DOHH2 (cell line): ENCODE measurements around the gene IGF2BP1.
"Not testable (repeated sequence)": the region's sequence is repeated elsewhere in the genome, so short reads cannot be mapped to it uniquely, and the experiment has no call there.

Source experiments
- H3F3A ChIP-seq: fragments of 200-600 bp; sonication (generic), shearing (Covaris generic); 2 replicates; pipeline ENCODE4 v1.6.0; 2016; ENCODE audit warnings: antibody characterized with exemption, mild to moderate bottlenecking; ENCODE audit not compliant: control insufficient read depth, insufficient read depth
- H3K27ac ChIP-seq: fragments of 200-600 bp; sonication (generic); 2 replicates; pipeline ENCODE4 v1.5.1; 2014; ENCODE audit warnings: low read depth, mild to moderate bottlenecking, low read length, moderate library complexity
- H3K27me3 ChIP-seq: fragments of 200-600 bp; sonication (generic); 2 replicates; pipeline ENCODE4 v1.6.1; 2014; ENCODE audit warnings: mild to moderate bottlenecking, low read length, mixed read lengths; ENCODE audit not compliant: control insufficient read depth
- H3K36me3 ChIP-seq: fragments of 200-600 bp; sonication (generic); 2 replicates; pipeline ENCODE4 v1.6.1; 2014; ENCODE audit warnings: mild to moderate bottlenecking, low read length, moderate library complexity, mixed read lengths; ENCODE audit not compliant: control insufficient read depth
- H3K4me1 ChIP-seq: fragments of 200-600 bp; sonication (generic); 2 replicates; pipeline ENCODE4 v1.6.1; 2014; ENCODE audit warnings: mild to moderate bottlenecking, low read length, mixed read lengths; ENCODE audit not compliant: control insufficient read depth
- H3K4me2 ChIP-seq: fragments of 200-600 bp; sonication (generic); 2 replicates; pipeline ENCODE4 v1.6.0; 2014; ENCODE audit warnings: mild to moderate bottlenecking, low read length, moderate library complexity
- H3K4me3 ChIP-seq: fragments of 200-600 bp; sonication (generic); 2 replicates; pipeline ENCODE4 v1.5.1; 2014; ENCODE audit warnings: mild to moderate bottlenecking, low read length, mixed read lengths
- H3K79me2 ChIP-seq: fragments of 200-600 bp; sonication (generic); 2 replicates; pipeline ENCODE4 v1.6.1; 2014; ENCODE audit warnings: mild to moderate bottlenecking, low read length, mixed read lengths; ENCODE audit not compliant: control insufficient read depth
- H3K9me2 ChIP-seq: fragments of 200-600 bp; sonication (generic); replicated peaks from 2 replicates; pipeline ENCODE4 v1.6.1; 2014; ENCODE audit warnings: mild to moderate bottlenecking, low read length, mixed read lengths; ENCODE audit not compliant: control insufficient read depth
- H3K9me3 ChIP-seq: fragments of 200-600 bp; sonication (generic); 2 replicates; pipeline ENCODE4 v1.6.1; 2014; ENCODE audit warnings: antibody characterized with exemption, low read length, mixed read lengths; ENCODE audit not compliant: control insufficient read depth, insufficient read depth
- H4K20me1 ChIP-seq: fragments of 200-600 bp; sonication (generic); 2 replicates; pipeline ENCODE4 v1.6.0; 2014; ENCODE audit warnings: low read depth, mild to moderate bottlenecking, antibody characterized with exemption, low read length, moderate library complexity; ENCODE audit not compliant: control insufficient read depth, insufficient read depth
- CTCF ChIP-seq: fragments of 200-600 bp; sonication (generic); IDR thresholded peaks from one replicate; pipeline ENCODE4 v1.5.1; 2014; ENCODE audit warnings: antibody characterized with exemption, mild to moderate bottlenecking, low read depth, low read length; ENCODE audit not compliant: poor library complexity, severe bottlenecking
- EZH2phosphoT487 ChIP-seq: fragments of 200-600 bp; sonication (generic); IDR thresholded peaks from 2 replicates; pipeline ENCODE4 v1.6.1; 2017; ENCODE audit warnings: borderline replicate concordance, mild to moderate bottlenecking, antibody characterized with exemption, low read length, moderate library complexity, mixed read lengths

IGF2BP1 gene

GRCh38 chr17:49038544-49038943 is 41.4 kb downstream of the IGF2BP1 start:
- no peaks in the 10 kb centered on the region for H3K9me3 ChIP-seq
- H3K27me3 ChIP-seq: 0 out of 2 replicates have a peak, but pooled peaks cover 3% of the 10 kb centered on the region
- TF ChIP-seq EZH2phosphoT487 (no peak), CTCF (no peak)
- H3K36me3 ChIP-seq: no peaks in the 10 kb centered on the region
- no peaks in the 10 kb centered on the region for H3K9me2 ChIP-seq
- no peak overlapping the region for H3K4me2 ChIP-seq
- no peak overlapping the region for H3K27ac ChIP-seq
- H4K20me1 ChIP-seq: no peaks in the 10 kb centered on the region
- H3F3A ChIP-seq: no peaks in the 10 kb centered on the region
- H3K79me2 ChIP-seq: no peaks in the 10 kb centered on the region
- H3K4me1 ChIP-seq: no peaks in the 10 kb centered on the region
- no peak overlapping the region for H3K4me3 ChIP-seq

GRCh38 chr17:49039518-49039917 is 42.3 kb downstream of the IGF2BP1 start:
- H3K27ac ChIP-seq, H3K79me2 ChIP-seq, H3K27me3 ChIP-seq, H3K4me1 ChIP-seq, H4K20me1 ChIP-seq, H3K9me3 ChIP-seq, H3K4me2 ChIP-seq, H3K9me2 ChIP-seq, H3K36me3 ChIP-seq, H3F3A ChIP-seq, H3K4me3 ChIP-seq: not testable (repeated sequence)

GRCh38 chr17:49041527-49041926 is 44.3 kb downstream of the IGF2BP1 start:
- no peaks in the 10 kb centered on the region for H3F3A ChIP-seq
- H3K36me3 ChIP-seq: no peaks in the 10 kb centered on the region
- H3K4me1 ChIP-seq: no peaks in the 10 kb centered on the region
- no peaks in the 10 kb centered on the region for H3K9me2 ChIP-seq
- no peaks in the 10 kb centered on the region for H3K79me2 ChIP-seq
- no peak overlapping the region for H3K4me2 ChIP-seq
- TF ChIP-seq EZH2phosphoT487 (no peak), CTCF (no peak)
- H3K27me3 ChIP-seq: peaks cover 6% of the 10 kb centered on the region; the same call in 1 of the 2 replicates
- H4K20me1 ChIP-seq: no peaks in the 10 kb centered on the region
- no peak overlapping the region for H3K4me3 ChIP-seq
- H3K27ac ChIP-seq: no peak overlapping the region
- H3K9me3 ChIP-seq: no peaks in the 10 kb centered on the region

- Histone ChIP-seq H3K9me3 (no peaks in the 10 kb centered on the region), H3K36me3 (no peaks in the 10 kb centered on the region), H3K4me3 (no peak overlapping the region), H3K9me2 (no peaks in the 10 kb centered on the region), H3K27me3 (peaks cover 6% of the 10 kb centered on the region; the same call in 1 of the 2 replicates), H3K4me1 (no peaks in the 10 kb centered on the region), H3K4me2 (no peak overlapping the region), H3F3A (no peaks in the 10 kb centered on the region), H4K20me1 (no peaks in the 10 kb centered on the region), H3K79me2 (no peaks in the 10 kb centered on the region), H3K27ac (no peak overlapping the region)
- TF ChIP-seq CTCF: no peak
- no peak for TF ChIP-seq EZH2phosphoT487
Measured at GRCh38 chr17:49045376-49045775, 48.2 kb downstream of the IGF2BP1 start.
